Tibial artery (tissue), 4 donors: ENCODE data around the gene RAD50.

Source experiments
- DNase-seq, 2 donors: peaks; one replicate each; pipeline ENCODE4 v3.0.0-alpha.2; 2019
- H3K27ac ChIP-seq, 2 donors: fragments of 200-600 bp; sonication (generic) in 1 of 2; 1 replicate in 1 of 2; 2 replicates in 1 of 2; pipeline ENCODE4 v1.5.1; 2018 to 2019; ENCODE audit warnings: mild to moderate bottlenecking in 1 of 2
- H3K27me3 ChIP-seq, 2 donors: fragments of 200-600 bp; sonication (generic) in 1 of 2; one replicate each; pipeline versions ENCODE4 v1.5.1 to v1.6.0; 2016 to 2019
- H3K36me3 ChIP-seq, 3 donors: fragments of 200-600 bp; sonication (generic) in 2 of 3; one replicate each; pipeline ENCODE4 v1.5.1; 2016 to 2019; ENCODE audit warnings: mild to moderate bottlenecking in 2 of 3
- H3K4me1 ChIP-seq, 4 donors: fragments of 200-600 bp; sonication (generic) in 2 of 4; 1 replicate in 3 of 4; 2 replicates in 1 of 4; pipeline ENCODE4 v1.5.1; 2016 to 2019
- H3K4me3 ChIP-seq, 2 donors: fragments of 200-600 bp; sonication (generic) in 1 of 2; 1 replicate in 1 of 2; 2 replicates in 1 of 2; pipeline ENCODE4 v1.5.1; 2018 to 2019; ENCODE audit warnings: mild to moderate bottlenecking in 2 of 2
- H3K9me3 ChIP-seq, 3 donors: fragments of 200-600 bp; sonication (generic) in 1 of 3; one replicate each; pipeline ENCODE4 v1.5.1; 2016 to 2019
- intact Hi-C: fragments of 100-400 bp; cut with DNase I; formaldehyde crosslinking; loops from one replicate; pipeline ENCODE4 v1.15.0; 2023; ENCODE audit warnings: low total_unique reads
- TF ChIP-seq, protein P1 (sequence below), 2 experiments: fragments of 200-600 bp in 1 of 2; fragments of 450-650 bp in 1 of 2; IDR thresholded peaks; one replicate each; pipeline ENCODE4 v1.5.1; 2017 to 2019; ENCODE audit warnings: antibody characterized with exemption in 2 of 2, mild to moderate bottlenecking in 1 of 2, moderate library complexity in 1 of 2

The RAD50 gene

DNA sequence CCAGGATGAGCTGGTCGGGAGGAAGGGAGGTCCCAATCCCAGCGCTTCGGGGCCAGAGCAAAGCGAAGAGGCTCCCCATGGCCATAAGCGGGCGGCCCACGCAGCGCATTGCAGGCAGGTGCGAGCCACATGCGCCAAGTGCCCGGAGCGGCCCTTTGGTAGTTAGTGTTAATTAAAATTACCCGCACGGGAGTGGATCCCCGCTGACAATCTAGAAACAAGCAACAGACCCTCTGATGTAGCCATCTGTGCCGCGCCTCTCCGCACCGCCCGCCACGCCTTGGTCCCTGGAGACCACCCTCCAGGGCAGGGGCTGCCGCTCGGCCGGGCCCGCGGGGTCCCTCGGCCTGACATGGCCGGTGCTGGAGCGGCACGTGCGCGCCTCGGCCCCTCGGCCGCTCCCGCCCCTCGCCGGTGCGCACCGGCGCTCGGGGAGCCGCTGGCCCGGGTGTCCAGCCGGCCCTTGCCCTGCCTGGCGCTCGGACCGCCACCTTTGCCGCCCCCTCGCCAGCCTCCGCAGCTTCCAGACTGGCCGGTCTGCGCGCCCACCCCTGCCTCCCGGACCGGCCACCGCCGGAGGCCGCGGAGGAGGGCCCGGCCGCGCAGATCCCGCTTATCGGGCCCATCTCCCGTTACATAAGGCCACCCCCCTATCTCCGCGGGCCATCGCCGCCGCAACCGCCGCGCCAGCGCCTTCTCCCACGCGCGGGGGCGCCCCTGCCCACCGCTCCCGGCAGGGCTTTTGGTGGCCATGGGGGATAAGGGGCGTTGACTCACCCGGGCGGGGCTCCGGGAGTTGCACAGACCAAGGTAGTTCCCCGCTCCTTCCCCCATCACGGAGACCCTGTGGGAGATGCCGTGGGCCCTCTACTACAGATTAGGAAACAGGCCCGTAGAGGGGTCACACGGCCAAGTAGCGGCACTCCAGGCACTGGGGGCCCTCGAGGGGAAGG lies 99.3 kb downstream of the RAD50 start:
- intact Hi-C loops: loop anchor here (10.0 kb wide), 1 partner anchor 159 kb away; the partner anchor contains the start of gene SOWAHA
- Histone ChIP-seq H3K27ac (no peak overlapping the region), H3K9me3 (no peaks in the 10 kb centered on the region), H3K36me3 (no peaks in the 10 kb centered on the region), H3K27me3 (peaks cover 2 to 19% of the 10 kb centered on the region in 2 donors), H3K4me1 (peaks cover 0 to 13% (median 12%) of the 10 kb centered on the region in 4 donors), H3K4me3 (peak overlapping the region; percentile 42 to 54)
- TF ChIP-seq, protein P1, sequence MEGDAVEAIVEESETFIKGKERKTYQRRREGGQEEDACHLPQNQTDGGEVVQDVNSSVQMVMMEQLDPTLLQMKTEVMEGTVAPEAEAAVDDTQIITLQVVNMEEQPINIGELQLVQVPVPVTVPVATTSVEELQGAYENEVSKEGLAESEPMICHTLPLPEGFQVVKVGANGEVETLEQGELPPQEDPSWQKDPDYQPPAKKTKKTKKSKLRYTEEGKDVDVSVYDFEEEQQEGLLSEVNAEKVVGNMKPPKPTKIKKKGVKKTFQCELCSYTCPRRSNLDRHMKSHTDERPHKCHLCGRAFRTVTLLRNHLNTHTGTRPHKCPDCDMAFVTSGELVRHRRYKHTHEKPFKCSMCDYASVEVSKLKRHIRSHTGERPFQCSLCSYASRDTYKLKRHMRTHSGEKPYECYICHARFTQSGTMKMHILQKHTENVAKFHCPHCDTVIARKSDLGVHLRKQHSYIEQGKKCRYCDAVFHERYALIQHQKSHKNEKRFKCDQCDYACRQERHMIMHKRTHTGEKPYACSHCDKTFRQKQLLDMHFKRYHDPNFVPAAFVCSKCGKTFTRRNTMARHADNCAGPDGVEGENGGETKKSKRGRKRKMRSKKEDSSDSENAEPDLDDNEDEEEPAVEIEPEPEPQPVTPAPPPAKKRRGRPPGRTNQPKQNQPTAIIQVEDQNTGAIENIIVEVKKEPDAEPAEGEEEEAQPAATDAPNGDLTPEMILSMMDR (IDR thresholded peaks at IDR 0.05): peak; percentile 24 to 25
- DNase-seq: no peak

DNA sequence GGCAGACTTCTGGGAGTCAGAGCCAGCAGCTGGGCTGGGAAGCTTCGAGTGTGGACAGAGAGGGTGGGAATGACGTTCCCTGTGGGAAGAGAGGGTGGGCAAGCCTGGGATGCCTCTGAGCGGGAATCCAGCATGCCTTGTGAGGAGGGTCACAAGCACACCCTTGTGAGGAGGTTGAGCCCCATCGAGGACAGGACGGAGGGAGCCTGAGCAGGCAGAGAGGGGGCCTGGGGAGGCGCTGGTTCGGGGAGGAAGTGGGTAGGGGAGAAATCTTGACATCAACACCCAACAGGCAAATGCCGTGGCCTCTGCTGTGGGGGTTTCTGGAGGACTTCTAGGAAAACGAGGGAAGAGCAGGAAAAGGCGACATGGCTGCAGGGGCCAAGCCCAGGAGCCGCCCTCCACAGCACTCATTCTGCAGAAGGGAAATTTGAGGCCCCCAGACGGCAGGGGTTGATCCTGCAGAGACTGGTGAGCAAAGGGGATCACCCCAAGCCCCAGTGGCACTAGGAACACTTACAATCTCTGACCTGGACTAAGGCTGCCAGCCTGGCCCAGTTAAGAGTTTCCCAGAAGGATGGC lies 100.1 kb downstream of the RAD50 start:
- TF ChIP-seq, protein P1 (IDR thresholded peaks at IDR 0.05): no peak
- Histone ChIP-seq H3K36me3 (no peaks in the 10 kb centered on the region), H3K4me1 (peaks cover 0 to 13% (median 12%) of the 10 kb centered on the region in 4 donors), H3K9me3 (no peaks in the 10 kb centered on the region), H3K27ac (no peak overlapping the region), H3K27me3 (peaks cover 2 to 19% of the 10 kb centered on the region in 2 donors), H3K4me3 (peak overlapping the region in 1 of 2 donors; percentile 54)
- intact Hi-C loops: loop anchor here (10.0 kb wide), 1 partner anchor 158 kb away; the partner anchor contains the start of gene SOWAHA
- no peak for DNase-seq

DNA sequence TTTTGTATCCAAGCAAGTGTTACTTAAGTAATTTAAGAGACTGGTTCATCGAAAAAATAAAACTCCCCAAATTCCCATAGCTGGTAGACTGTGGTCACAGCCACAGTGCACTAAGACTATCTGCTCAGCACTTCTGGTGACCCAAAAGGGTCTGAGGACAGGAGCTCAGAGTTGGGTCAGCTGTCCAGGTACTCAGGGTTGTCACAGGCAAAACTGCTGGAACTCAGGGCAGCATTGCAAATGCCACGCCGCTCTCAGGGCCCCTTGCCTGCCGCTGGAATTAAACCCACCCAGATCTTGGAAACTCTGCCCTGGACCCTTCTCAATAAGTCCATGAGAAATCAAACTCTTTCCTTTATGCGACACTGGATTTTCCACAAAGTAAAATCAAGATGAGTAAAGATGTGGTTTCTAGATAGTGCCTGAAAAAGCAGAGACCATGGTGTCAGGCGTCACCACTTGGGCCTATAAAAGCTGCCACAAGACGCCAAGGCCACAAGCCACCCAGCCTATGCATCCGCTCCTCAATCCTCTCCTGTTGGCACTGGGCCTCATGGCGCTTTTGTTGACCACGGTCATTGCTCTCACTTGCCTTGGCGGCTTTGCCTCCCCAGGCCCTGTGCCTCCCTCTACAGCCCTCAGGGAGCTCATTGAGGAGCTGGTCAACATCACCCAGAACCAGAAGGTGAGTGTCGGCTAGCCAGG lies 101.1 kb downstream of the RAD50 start, which contains the start of gene IL13:
TSS of gene IL13 (plus strand) at position 498 of the 705 bp plus-strand sequence. CDS start at position 512, 14 bp downstream.
- intact Hi-C loops: loop anchor here (10.0 kb wide), 1 partner anchor 157 kb away; the partner anchor contains the start of gene SOWAHA
- Histone ChIP-seq H3K27me3 (peaks cover 2 to 19% of the 10 kb centered on the region in 2 donors), H3K36me3 (no peaks in the 10 kb centered on the region), H3K27ac (no peak within 1 kb of the TSS), H3K4me1 (peaks cover 0 to 14% (median 12%) of the 10 kb centered on the region in 4 donors), H3K4me3 (no peak within 1 kb of the TSS), H3K9me3 (no peaks in the 10 kb centered on the region)
- no peak for DNase-seq
- TF ChIP-seq, protein P1 (IDR thresholded peaks at IDR 0.05): no peak

DNA sequence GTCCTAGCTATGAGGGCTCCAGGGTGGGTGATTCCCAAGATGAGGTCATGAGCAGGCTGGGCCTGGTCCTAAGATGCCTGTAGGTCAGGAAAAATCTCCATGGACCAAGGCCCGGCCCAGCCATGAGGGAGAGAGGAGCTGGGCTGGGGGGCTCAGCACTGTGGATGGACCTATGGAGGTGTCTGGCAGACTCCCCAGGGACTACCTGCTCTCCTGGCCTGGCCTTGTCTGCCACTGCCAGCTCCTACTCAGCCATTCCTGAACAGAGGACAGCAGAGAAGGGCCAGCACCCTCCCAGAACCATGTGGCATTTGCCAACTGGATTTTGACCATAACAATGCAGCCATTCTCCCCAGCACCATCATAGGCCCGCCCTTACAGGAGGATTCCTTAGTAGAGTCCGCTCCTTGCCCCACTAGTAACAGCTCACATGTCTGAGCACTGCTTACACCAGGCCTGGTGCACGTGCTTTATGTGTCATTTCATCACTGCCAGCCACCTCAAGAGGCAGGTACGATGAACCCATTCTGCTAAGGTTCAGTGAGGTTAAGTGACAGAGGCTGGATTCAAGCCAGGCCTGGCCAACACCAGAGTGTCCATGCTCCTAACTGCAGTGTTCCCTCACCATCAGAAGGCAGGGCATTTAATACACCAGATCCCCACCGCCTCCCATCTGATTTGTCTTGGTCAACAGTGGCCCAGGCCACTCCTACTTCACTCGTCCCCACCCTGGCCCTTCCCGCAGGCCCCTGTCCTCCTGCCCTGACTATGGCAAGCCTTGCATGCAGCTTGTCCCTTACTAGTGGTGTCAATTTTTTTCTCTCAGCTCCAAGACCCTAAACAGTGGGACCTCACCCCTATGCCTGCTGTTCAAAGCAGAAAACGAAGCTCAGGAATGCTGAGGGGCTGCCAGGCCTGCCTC lies 101.9 kb downstream of the RAD50 start:
- Histone ChIP-seq H3K9me3 (no peaks in the 10 kb centered on the region), H3K36me3 (no peaks in the 10 kb centered on the region), H3K4me1 (peaks cover 0 to 16% (median 14%) of the 10 kb centered on the region in 4 donors), H3K27ac (no peak overlapping the region), H3K4me3 (no peak overlapping the region), H3K27me3 (peaks cover 2 to 19% of the 10 kb centered on the region in 2 donors)
- DNase-seq: no peak
- TF ChIP-seq, protein P1 (IDR thresholded peaks at IDR 0.05): no peak
- intact Hi-C loops: loop anchor here (10.0 kb wide), 1 partner anchor 156 kb away; the partner anchor contains the start of gene SOWAHA
